H9 (cell line): Measurements from ENCODE around the gene NAPA. TPM values are rescaled to one million over a fixed set of nuclear protein-coding genes. Genes with fewer than 3 reads are reported as not detected.

Source experiments
- DNase-seq: peaks from one replicate; pipeline ENCODE4 v3.0.0-alpha.2; 2017
- H2AFZ ChIP-seq: one replicate; pipeline ENCODE4 v1.6.1; 2013; ENCODE audit warnings: mild to moderate bottlenecking, low read length, control low read depth, moderate library complexity
- H2AK5ac ChIP-seq: 2 replicates; pipeline ENCODE4 v1.6.1; 2013; ENCODE audit warnings: low read length, control low read depth, mixed read lengths; ENCODE audit not compliant: insufficient read length
- H2BK120ac ChIP-seq: one replicate; pipeline ENCODE4 v1.6.1; 2013; ENCODE audit warnings: low read depth, mild to moderate bottlenecking, low read length, control low read depth, inconsistent platforms; ENCODE audit not compliant: poor library complexity, severe bottlenecking
- H2BK12ac ChIP-seq: 2 replicates; pipeline ENCODE4 v1.6.1; 2013; ENCODE audit warnings: low read length, control low read depth, mixed read lengths, low read depth; ENCODE audit not compliant: insufficient read length
- H2BK15ac ChIP-seq: 2 replicates; pipeline ENCODE4 v1.6.1; 2013; ENCODE audit warnings: low read depth, low read length, control low read depth
- H2BK20ac ChIP-seq: one replicate; pipeline ENCODE4 v1.6.1; 2013; ENCODE audit warnings: low read depth, mild to moderate bottlenecking, low read length, control low read depth, inconsistent platforms; ENCODE audit not compliant: poor library complexity, severe bottlenecking
- H2BK5ac ChIP-seq: 2 replicates; pipeline ENCODE4 v1.6.1; 2013; ENCODE audit warnings: low read length, control low read depth, mixed read lengths; ENCODE audit not compliant: insufficient read length
- H3K14ac ChIP-seq: 2 replicates; pipeline ENCODE4 v1.6.1; 2013; ENCODE audit warnings: low read length, control low read depth; ENCODE audit not compliant: insufficient read depth
- H3K18ac ChIP-seq: 2 replicates; pipeline ENCODE4 v1.6.1; 2013; ENCODE audit warnings: low read depth, mild to moderate bottlenecking, mixed read lengths, low read length, control low read depth; ENCODE audit not compliant: insufficient read length
- H3K23ac ChIP-seq: 2 replicates; pipeline ENCODE4 v1.6.1; 2013; ENCODE audit warnings: low read length, control low read depth, mixed read lengths, low read depth; ENCODE audit not compliant: insufficient read length
- H3K23me2 ChIP-seq: 2 replicates; pipeline ENCODE4 v1.6.1; 2013; ENCODE audit warnings: low read depth, mild to moderate bottlenecking, mixed read lengths, low read length, control low read depth; ENCODE audit not compliant: insufficient read length, poor library complexity, severe bottlenecking
- H3K27ac ChIP-seq: 2 replicates; pipeline ENCODE4 v1.5.1; 2013; ENCODE audit warnings: low read length, control low read depth, mixed read lengths, low read depth; ENCODE audit not compliant: insufficient read length
- H3K27me3 ChIP-seq: 2 replicates; pipeline ENCODE4 v1.6.1; 2013; ENCODE audit warnings: low read length, control low read depth, inconsistent platforms; ENCODE audit not compliant: insufficient read depth
- H3K4ac ChIP-seq: 2 replicates; pipeline ENCODE4 v1.6.1; 2013; ENCODE audit warnings: low read depth, mild to moderate bottlenecking, control low read depth, inconsistent platforms, low read length, moderate library complexity
- H3K4me1 ChIP-seq: 2 replicates; pipeline ENCODE4 v1.6.1; 2013; ENCODE audit warnings: low read length, control low read depth, inconsistent platforms; ENCODE audit not compliant: insufficient read depth
- H3K4me2 ChIP-seq: 2 replicates; pipeline ENCODE4 v1.6.1; 2013; ENCODE audit warnings: low read length, control low read depth, mixed read lengths; ENCODE audit not compliant: insufficient read length, insufficient read depth
- H3K56ac ChIP-seq: 2 replicates; pipeline ENCODE4 v1.6.1; 2013; ENCODE audit warnings: low read depth, mild to moderate bottlenecking, mixed read lengths, low read length, control low read depth; ENCODE audit not compliant: insufficient read length
- H3K79me1 ChIP-seq: 2 replicates; pipeline ENCODE4 v1.6.1; 2013; ENCODE audit warnings: low read depth, mild to moderate bottlenecking, moderate library complexity, low read length, control low read depth, inconsistent platforms; ENCODE audit not compliant: insufficient read depth, poor library complexity, severe bottlenecking
- H3K79me2 ChIP-seq: 2 replicates; pipeline ENCODE4 v1.6.1; 2013; ENCODE audit warnings: low read length, control low read depth, inconsistent platforms; ENCODE audit not compliant: insufficient read depth
- H3K9ac ChIP-seq: 2 replicates; pipeline ENCODE4 v1.6.1; 2013; ENCODE audit warnings: low read length, control low read depth, mixed read lengths; ENCODE audit not compliant: insufficient read length; ENCODE audit errors: extremely low read depth
- H3K9me3 ChIP-seq: one replicate; pipeline ENCODE4 v1.6.1; 2013; ENCODE audit warnings: low read depth, low read length, inconsistent platforms; ENCODE audit not compliant: control insufficient read depth
- H3T11ph ChIP-seq: one replicate; pipeline ENCODE4 v1.6.1; 2013; ENCODE audit warnings: mild to moderate bottlenecking, low read length, control low read depth, inconsistent platforms
- H4K20me1 ChIP-seq: one replicate; pipeline ENCODE4 v1.6.1; 2013; ENCODE audit not compliant: control insufficient read depth, insufficient read length, insufficient read depth
- H4K5ac ChIP-seq: 2 replicates; pipeline ENCODE4 v1.6.1; 2013; ENCODE audit warnings: low read depth, mild to moderate bottlenecking, mixed read lengths, low read length, control low read depth; ENCODE audit not compliant: insufficient read length
- H4K8ac ChIP-seq: replicated peaks from 2 replicates; pipeline ENCODE4 v1.6.1; 2013; ENCODE audit warnings: low read length, control low read depth, mixed read lengths, low read depth; ENCODE audit not compliant: insufficient read length
- H4K91ac ChIP-seq: 2 replicates; pipeline ENCODE4 v1.6.1; 2013; ENCODE audit warnings: low read depth, mild to moderate bottlenecking, moderate library complexity, mixed read lengths, low read length, control low read depth; ENCODE audit not compliant: insufficient read length
- H3K27ac Mint-ChIP-seq, 3 experiments: 2 replicates in 2 of 3; 3 replicates in 1 of 3; pipeline ENCODE4 v1.8.0; 2020 to 2021; ENCODE audit warnings: mixed read lengths in 3 of 3, mild to moderate bottlenecking in 1 of 3, moderate library complexity in 1 of 3
- H3K27me3 Mint-ChIP-seq: 2 replicates; pipeline ENCODE4 v1.8.0; 2021; ENCODE audit warnings: low read depth, mild to moderate bottlenecking, moderate library complexity, mixed read lengths
- H3K36me3 Mint-ChIP-seq, 3 experiments: 2 replicates in 2 of 3; 3 replicates in 1 of 3; pipeline ENCODE4 v1.8.0; 2020 to 2021; ENCODE audit warnings: low read depth in 3 of 3, mixed read lengths in 3 of 3; ENCODE audit not compliant: insufficient read depth in 1 of 3
- H3K4me1 Mint-ChIP-seq, 2 experiments: 2 replicates each; pipeline ENCODE4 v1.8.0; 2020; ENCODE audit warnings: mixed read lengths in 2 of 2
- H3K4me3 Mint-ChIP-seq, 2 experiments: 2 replicates in 1 of 2; 3 replicates in 1 of 2; pipeline ENCODE4 v1.8.0; 2020 to 2021; ENCODE audit warnings: mild to moderate bottlenecking in 2 of 2, mixed read lengths in 2 of 2, moderate library complexity in 1 of 2
- H3K9me3 Mint-ChIP-seq, 2 experiments: 2 replicates in 1 of 2; 3 replicates in 1 of 2; pipeline ENCODE4 v1.8.0; 2020; ENCODE audit warnings: mild to moderate bottlenecking in 2 of 2, mixed read lengths in 2 of 2, moderate library complexity in 1 of 2
- CTCF ChIP-seq: fragments of 200-600 bp; sonication (generic); conservative IDR thresholded peaks from 3 replicates; pipeline ENCODE4 v1.8.0; 2021; ENCODE audit warnings: antibody characterized with exemption, mild to moderate bottlenecking
- WGBS: extraction: QIAGEN DNeasy Blood & Tissue Kit; methylation state at CpG from one replicate; pipeline ENCODE4 v1.1.7; 2013; ENCODE audit warnings: missing lambda C conversion rate, low lambda C conversion rate, mixed read lengths; ENCODE audit not compliant: insufficient read length; ENCODE audit errors: extremely low coverage; 5-methylcytosine and 5-hydroxymethylcytosine counted together
- total RNA-seq: library from RNA; stranded (reverse); gene quantifications from 2 replicates; pipeline ENCODE4 v1.2.1, GENCODE V29; 2021

NAPA gene
- total RNA-seq, 1 experiment from 2014 or later: 62.8 TPM

GRCh38 chr19:47487551-47488515, 27.0 kb downstream of the NAPA start:
- H3K56ac ChIP-seq: no peak overlapping the region
- H4K91ac ChIP-seq: no peak overlapping the region
- no peaks in the 10 kb centered on the region for H3K27me3 ChIP-seq
- no CpG with 5 or more reads among the region's 19 CpGs for WGBS
- no peak overlapping the region for H2BK15ac ChIP-seq
- H3K9me3 Mint-ChIP-seq: no peaks in the 10 kb centered on the region; a peak in 1 of 5 replicates
- peaks cover 5% of the 10 kb centered on the region for H3K23me2 ChIP-seq
- no peak overlapping the region for H3K18ac ChIP-seq
- no peaks in the 10 kb centered on the region for H4K20me1 ChIP-seq
- H3K4me2 ChIP-seq: no peak overlapping the region
- no peaks in the 10 kb centered on the region for H3K79me2 ChIP-seq
- no peaks in the 10 kb centered on the region for H3K4me1 ChIP-seq
- no peaks in the 10 kb centered on the region for H3K9me3 ChIP-seq
- no peak overlapping the region for H3K4me3 Mint-ChIP-seq
- no peak overlapping the region for H2BK12ac ChIP-seq
- no peak overlapping the region for H3K23ac ChIP-seq
- H2AK5ac ChIP-seq: no peak overlapping the region
- H2AFZ ChIP-seq: no peak overlapping the region
- H3K4ac ChIP-seq: no peak overlapping the region
- H3T11ph ChIP-seq: no peak overlapping the region
- peaks cover 6 to 12% of the 10 kb centered on the region in 2 experiments; a peak in 2 of 4 replicates for H3K4me1 Mint-ChIP-seq
- no peak for DNase-seq
- no peak overlapping the region for H3K27ac ChIP-seq
- H3K79me1 ChIP-seq: no peaks in the 10 kb centered on the region
- peaks cover 2% of the 10 kb centered on the region; the same call in 1 of the 2 replicates for H3K27me3 Mint-ChIP-seq
- no peak overlapping the region for H2BK120ac ChIP-seq
- no peak for TF ChIP-seq CTCF
- no peak overlapping the region for H2BK20ac ChIP-seq
- no peak overlapping the region for H3K9ac ChIP-seq
- H3K27ac Mint-ChIP-seq: no peak overlapping the region; a peak in 1 of 7 replicates
- no peak overlapping the region for H4K8ac ChIP-seq
- no peak overlapping the region for H2BK5ac ChIP-seq
- H3K14ac ChIP-seq: no peak overlapping the region
- H3K36me3 Mint-ChIP-seq: peaks cover 7 to 17% (median 17%) of the 10 kb centered on the region in 3 experiments
- no peak overlapping the region for H4K5ac ChIP-seq
